ENCODE measurements around the gene IRF2BP2.

The IRF2BP2 gene

GRCh38 chr1:234619794-234620247 is 9.8 kb upstream of the IRF2BP2 start (continued):
- TF ChIP-seq ZNF514 (tag by site-specific recombination; IDR thresholded peaks at IDR 0.05) (no peak), ZNF645 (tag by site-specific recombination; IDR thresholded peaks at IDR 0.05) (no peak), WT1 (tag by site-specific recombination; IDR thresholded peaks at IDR 0.05) (peak; percentile 68; the same call in 1 of the 2 replicates), FEZF1 (tag by site-specific recombination; IDR thresholded peaks at IDR 0.05) (peak; percentile 53; the same call in 1 of the 2 replicates), ZNF169 (tag by site-specific recombination; IDR thresholded peaks at IDR 0.05) (no peak), ZNF280C (tag by site-specific recombination; IDR thresholded peaks at IDR 0.05) (no peak), SCRT1 (tag by site-specific recombination; IDR thresholded peaks at IDR 0.05; ENCODE audit: borderline replicate concordance) (no peak), ZNF280D (tag by site-specific recombination; IDR thresholded peaks at IDR 0.05) (no peak), ZNF530 (tag by site-specific recombination; IDR thresholded peaks at IDR 0.05; ENCODE audit: low read depth) (no peak), ZNF223 (tag by site-specific recombination; IDR thresholded peaks at IDR 0.05) (no peak), PRDM2 (tag by site-specific recombination; IDR thresholded peaks at IDR 0.05; ENCODE audit: borderline replicate concordance) (no peak), PRDM1 (tag by site-specific recombination; IDR thresholded peaks at IDR 0.05) (no peak), ZNF747 (tag by site-specific recombination; IDR thresholded peaks at IDR 0.05) (no peak), ZBTB20 (tag by site-specific recombination; IDR thresholded peaks at IDR 0.05) (no peak), ZNF596 (tag by site-specific recombination; IDR thresholded peaks at IDR 0.05) (no peak), ZNF184 (tag by site-specific recombination; IDR thresholded peaks at IDR 0.05) (no peak), ZNF776 (tag by site-specific recombination; IDR thresholded peaks at IDR 0.05; ENCODE audit: borderline replicate concordance) (no peak), ZFP69B (tag by site-specific recombination; IDR thresholded peaks at IDR 0.05) (no peak), ZNF521 (tag by site-specific recombination; IDR thresholded peaks at IDR 0.05) (no peak), ZNF677 (tag by site-specific recombination; IDR thresholded peaks at IDR 0.05) (no peak), ZBTB17 (tag by site-specific recombination; IDR thresholded peaks at IDR 0.05) (no peak), PRDM10 (tag by site-specific recombination; IDR thresholded peaks at IDR 0.05) (no peak), ZNF600 (tag by site-specific recombination; IDR thresholded peaks at IDR 0.05) (0 out of 2 replicates have a peak, but pooled peaks have one; percentile 19), ZNF624 (tag by site-specific recombination; IDR thresholded peaks at IDR 0.05) (no peak), ZBTB8A (tag by site-specific recombination; IDR thresholded peaks at IDR 0.05) (no peak), ZFP37 (tag by site-specific recombination; IDR thresholded peaks at IDR 0.05) (no peak)

All from HEK293 (cell line).